GM19397 (cell line): ENCODE measurements around the gene PAQR8.
A peak's percentile ranks its signal among the peaks of the same experiment; 100 is the strongest.

Experiments used
- ATAC-seq: cut with Tn5 transposase; IDR thresholded peaks from one replicate; pipeline ENCODE4 v1.9.1; 2021; ENCODE audit warnings: mild to moderate bottlenecking, moderate library complexity; ENCODE audit not compliant: unreplicated experiment

The PAQR8 gene

GRCh38 chr6:52347818-52348217 is 14.1 kb upstream of the PAQR8 start:
- ATAC-seq = no peak

- no peak for ATAC-seq
Observed at GRCh38 chr6:52351879-52352238, 10.1 kb upstream of the PAQR8 start.

- ATAC-seq = peak; percentile 86
Observed at GRCh38 chr6:52352239-52353018, 9.5 kb upstream of the PAQR8 start.

GRCh38 chr6:52356017-52356416 is 5.9 kb upstream of the PAQR8 start:
- no peak for ATAC-seq

GRCh38 chr6:52359403-52359802 is 2.5 kb upstream of the PAQR8 start:
- no peak for ATAC-seq

DNA sequence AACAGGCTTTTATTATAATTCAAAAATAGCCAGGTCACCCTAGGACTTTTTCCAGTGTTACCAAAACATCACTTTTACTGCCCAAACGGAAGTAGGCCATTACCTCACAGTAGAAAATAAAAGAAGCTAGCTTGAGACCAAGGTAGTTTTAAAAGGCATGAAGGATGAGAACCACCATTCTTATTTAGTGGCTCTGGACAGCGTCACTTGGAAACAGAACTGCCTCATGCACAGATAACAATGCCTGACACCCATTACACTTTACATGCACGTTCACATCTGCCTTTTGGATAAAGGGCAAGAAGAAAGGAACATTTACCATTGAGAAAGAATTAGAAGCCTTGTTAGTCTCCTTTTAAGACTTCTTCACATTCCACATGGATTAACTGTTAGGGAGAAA is 1.9 kb upstream of the PAQR8 start:
- ATAC-seq = no peak

GRCh38 chr6:52360601-52361413 is 1.1 kb upstream of the PAQR8 start:
- no peak for ATAC-seq

- ATAC-seq = peak; percentile 0
Observed at GRCh38 chr6:52361414-52361944, 472 bp upstream of the PAQR8 start.

DNA sequence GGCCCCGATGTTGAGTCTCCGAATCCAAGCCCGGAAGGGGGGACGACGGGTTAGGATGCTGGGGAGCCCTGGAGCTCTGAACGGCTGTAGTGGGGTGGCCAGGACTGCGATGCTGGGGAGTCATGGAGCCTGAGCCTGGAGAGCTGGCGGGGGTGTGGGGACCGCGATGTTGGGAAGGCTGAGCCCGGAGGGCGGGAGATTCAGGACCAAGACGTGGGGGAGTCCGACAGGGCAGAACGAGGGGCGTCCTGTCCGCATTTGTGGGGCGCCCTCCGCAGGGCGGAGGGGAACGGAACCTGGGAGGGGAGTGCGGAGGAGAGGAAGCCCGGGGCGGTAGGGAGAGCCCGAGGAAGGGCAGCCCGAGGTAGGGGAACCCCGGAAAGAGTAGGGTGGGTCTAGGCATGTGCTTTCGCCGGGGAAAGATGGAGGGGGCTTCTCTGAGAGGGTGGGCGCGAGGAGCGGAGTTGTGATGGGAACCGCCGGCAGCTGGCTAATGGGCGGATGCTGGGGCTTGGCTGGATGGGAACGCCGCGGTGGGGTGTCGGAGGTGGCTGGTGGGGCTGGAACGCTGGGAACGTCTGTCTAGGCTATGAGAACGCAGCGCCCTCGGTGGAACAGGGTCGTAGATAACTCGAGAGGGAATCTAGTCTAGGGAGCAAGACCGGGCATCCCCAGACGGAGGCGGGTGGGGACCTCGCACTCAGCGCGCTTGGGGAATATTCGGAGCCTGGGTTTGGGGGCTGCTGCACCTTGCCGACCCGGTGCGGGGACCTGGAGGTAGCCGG is 684 bp downstream of the PAQR8 start:
- ATAC-seq = peak; percentile 44

GRCh38 chr6:52363228-52363867 is 1.4 kb downstream of the PAQR8 start:
- no peak for ATAC-seq

DNA sequence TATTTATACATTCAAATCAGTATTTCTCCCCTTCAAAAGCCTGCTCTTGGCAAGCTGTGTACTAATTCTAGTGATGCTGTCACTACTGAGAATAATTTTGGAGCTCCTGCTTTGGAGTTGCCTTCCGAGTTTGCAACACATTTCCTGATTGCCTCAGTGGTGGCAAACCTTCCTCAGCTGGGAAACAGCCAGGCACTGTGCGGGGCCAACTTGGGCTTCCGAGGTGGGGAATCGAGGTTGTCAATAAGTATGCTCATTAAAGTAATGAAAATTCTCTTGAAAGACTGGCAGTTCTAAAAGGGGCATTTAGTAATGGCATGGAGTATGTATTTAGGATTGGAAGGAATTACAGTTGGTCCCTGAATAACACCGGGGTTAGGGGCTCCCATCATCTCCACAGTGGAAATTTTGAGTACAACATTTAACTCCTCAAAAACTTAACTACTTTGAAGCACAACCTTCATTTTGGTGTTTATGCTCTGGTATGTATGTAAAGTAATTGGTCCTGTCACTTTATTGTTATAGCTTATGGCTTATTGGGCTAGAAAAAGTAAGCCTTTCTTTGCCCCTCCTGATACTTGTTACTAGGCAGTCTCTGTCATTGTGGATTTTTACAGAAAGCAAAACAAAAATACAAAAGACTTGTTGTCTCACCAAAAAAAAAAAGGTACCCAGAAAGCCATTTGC is 2.7 kb downstream of the PAQR8 start:
- ATAC-seq = no peak

- ATAC-seq = no peak
Observed at GRCh38 chr6:52365317-52365716, 3.4 kb downstream of the PAQR8 start.

GRCh38 chr6:52365866-52366540 is 4.1 kb downstream of the PAQR8 start:
- no peak for ATAC-seq

DNA sequence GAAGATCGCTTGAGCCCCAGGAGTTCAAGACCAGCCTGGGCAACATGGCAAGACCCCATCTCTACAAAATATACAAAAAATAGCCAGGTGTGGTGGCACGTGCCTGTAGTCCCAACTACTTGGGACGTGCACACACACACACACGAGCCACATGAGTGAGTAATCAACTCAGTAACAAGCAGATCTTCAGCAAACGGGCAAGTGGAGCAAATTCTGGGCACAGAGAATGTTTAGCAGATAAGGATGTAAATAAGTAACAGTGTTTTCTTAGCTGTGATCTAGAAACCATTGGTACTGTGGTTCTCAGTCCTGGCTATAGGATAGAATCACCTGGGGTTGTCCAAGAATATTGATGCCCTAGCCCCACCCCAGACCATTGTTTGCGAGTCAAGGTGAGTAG is 6.1 kb downstream of the PAQR8 start:
- ATAC-seq = no peak

GRCh38 chr6:52369234-52369633 is 7.3 kb downstream of the PAQR8 start:
- no peak for ATAC-seq

GRCh38 chr6:52371656-52372191 is 9.8 kb downstream of the PAQR8 start:
- no peak for ATAC-seq

DNA sequence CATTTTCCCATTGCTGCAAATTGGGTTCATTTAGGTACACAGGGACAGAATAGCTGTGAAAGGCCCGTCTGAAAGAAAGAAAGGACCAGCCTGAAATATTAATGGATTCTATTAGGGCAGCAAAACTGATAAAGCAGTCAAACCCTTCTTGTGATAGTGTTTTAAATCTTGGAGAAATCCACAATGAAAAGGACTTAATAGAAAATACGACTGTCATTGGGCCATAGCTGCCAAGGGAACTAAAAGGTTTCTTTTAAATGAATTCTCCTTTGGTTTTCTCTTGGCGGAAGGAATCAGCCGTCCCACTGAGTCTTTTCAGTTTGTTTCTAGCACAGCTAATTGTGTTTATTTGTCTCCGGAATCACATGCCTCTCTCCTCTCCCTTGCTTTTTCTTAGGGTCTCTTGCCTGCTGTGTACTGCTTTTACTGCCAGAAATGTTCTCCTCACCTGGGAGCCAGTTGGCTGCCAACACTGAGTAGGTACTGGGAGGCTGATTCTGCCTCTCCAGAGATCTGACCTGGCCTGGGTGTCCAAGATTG is 11.3 kb downstream of the PAQR8 start:
- ATAC-seq = no peak

DNA sequence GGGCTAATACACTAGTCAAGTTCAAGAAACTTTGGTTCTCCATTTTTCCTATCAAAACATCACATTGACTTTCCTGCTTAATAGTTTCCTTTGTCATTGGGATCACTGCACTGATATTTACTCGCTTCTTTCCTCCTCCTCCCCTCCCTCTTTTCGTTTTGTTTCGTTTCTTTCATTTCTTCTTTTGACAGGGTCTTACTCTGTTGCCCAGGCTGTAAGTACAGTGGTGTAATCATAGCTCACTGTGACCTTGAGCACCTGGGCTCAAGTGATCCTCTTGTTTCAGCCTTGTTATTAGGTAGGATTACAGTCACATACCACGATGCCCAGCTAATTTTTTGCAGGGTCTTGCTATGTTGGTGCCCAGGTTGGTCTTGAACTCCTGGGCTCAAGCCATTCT is 12.3 kb downstream of the PAQR8 start:
- no peak for ATAC-seq
